SU-DHL-6 (cell line): ENCODE results near the gene EIF4EBP3.

Source experiments
- H2AFZ ChIP-seq: fragments of 200-600 bp; sonication (generic); 2 replicates; pipeline ENCODE4 v1.6.1; 2014; ENCODE audit warnings: low read depth, mild to moderate bottlenecking, moderate library complexity, mixed read lengths, antibody characterized with exemption, low read length; ENCODE audit not compliant: severe bottlenecking
- H3F3A ChIP-seq: fragments of 200-600 bp; shearing (Covaris generic); 2 replicates; pipeline ENCODE4 v1.6.0; 2016; ENCODE audit warnings: antibody characterized with exemption, mild to moderate bottlenecking; ENCODE audit not compliant: insufficient read depth
- H3K27ac ChIP-seq: fragments of 200-600 bp; sonication (generic); 2 replicates; pipeline ENCODE4 v1.5.1; 2016; ENCODE audit warnings: low read depth, mild to moderate bottlenecking, low read length, moderate library complexity, mixed read lengths
- H3K27me3 ChIP-seq: fragments of 200-600 bp; sonication (generic), shearing (Covaris generic); 2 replicates; pipeline ENCODE4 v1.6.0; 2014; ENCODE audit warnings: mild to moderate bottlenecking, low read length
- H3K36me3 ChIP-seq: fragments of 200-600 bp; sonication (generic); 2 replicates; pipeline ENCODE4 v1.6.1; 2014; ENCODE audit warnings: mild to moderate bottlenecking, low read length, mixed read lengths
- H3K4me2 ChIP-seq: fragments of 300-600, 200-600 bp; shearing (Covaris generic), sonication (generic); 2 replicates; pipeline ENCODE4 v1.6.0; 2014; ENCODE audit warnings: low read length, low read depth, mild to moderate bottlenecking; ENCODE audit not compliant: poor library complexity, severe bottlenecking
- H3K4me3 ChIP-seq: fragments of 200-600 bp; sonication (generic); 2 replicates; pipeline ENCODE4 v1.5.1; 2014; ENCODE audit warnings: antibody characterized with exemption, low read length, mild to moderate bottlenecking, mixed read lengths; ENCODE audit not compliant: insufficient read depth, poor library complexity, severe bottlenecking
- H3K79me2 ChIP-seq: fragments of 200-600 bp; sonication (generic); 2 replicates; pipeline ENCODE4 v1.6.1; 2014; ENCODE audit warnings: mild to moderate bottlenecking, low read length, moderate library complexity; ENCODE audit not compliant: insufficient read depth
- H3K9ac ChIP-seq: fragments of 200-600 bp; sonication (generic); 2 replicates; pipeline ENCODE4 v1.7.0; 2014; ENCODE audit warnings: mild to moderate bottlenecking, low read length
- H3K9me2 ChIP-seq: fragments of 200-600 bp; sonication (generic); replicated peaks from 2 replicates; pipeline ENCODE4 v1.6.1; 2014; ENCODE audit warnings: low read length; ENCODE audit not compliant: insufficient read depth
- H3K9me3 ChIP-seq: fragments of 200-600 bp; sonication (generic); 2 replicates; pipeline ENCODE4 v1.6.1; 2014; ENCODE audit warnings: low read length, mixed read lengths; ENCODE audit not compliant: insufficient read depth
- H4K20me1 ChIP-seq: fragments of 200-600 bp; sonication (generic); 2 replicates; pipeline ENCODE4 v1.6.1; 2014; ENCODE audit warnings: low read depth, mild to moderate bottlenecking, antibody characterized with exemption, low read length, moderate library complexity, mixed read lengths
- EZH2phosphoT487 ChIP-seq: fragments of 200-600 bp; sonication (generic), shearing (Covaris generic); conservative IDR thresholded peaks from 2 replicates; pipeline ENCODE4 v1.6.1; 2018; ENCODE audit warnings: mild to moderate bottlenecking, antibody characterized with exemption, low read length, moderate library complexity, mixed read lengths
- TF ChIP-seq, protein P1 (sequence below): fragments of 200-600 bp; sonication (generic); IDR thresholded peaks from one replicate; pipeline ENCODE4 v1.5.1; 2017; ENCODE audit warnings: antibody characterized with exemption, mild to moderate bottlenecking, low read length, moderate library complexity; ENCODE audit not compliant: insufficient read depth, poor library complexity, severe bottlenecking

EIF4EBP3 gene

DNA sequence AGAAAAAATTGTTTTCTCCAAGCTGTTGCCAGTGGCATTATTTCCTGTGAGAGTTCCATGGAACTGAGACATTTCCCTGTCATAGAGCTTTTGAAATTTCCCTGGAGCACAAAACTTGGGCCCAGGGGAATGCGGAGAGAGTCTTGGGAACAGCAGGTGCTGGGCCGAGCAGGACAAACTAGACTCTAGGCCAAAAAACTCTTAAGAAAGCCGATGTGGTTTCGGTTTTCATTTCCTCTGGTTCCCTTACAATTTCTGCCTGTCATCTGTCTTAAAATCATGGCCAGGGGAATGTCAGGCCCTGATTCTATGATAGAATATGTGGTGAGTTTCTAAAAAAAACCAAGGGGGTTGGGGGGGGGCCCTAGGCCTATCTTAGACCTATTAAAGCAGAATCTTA lies 21.7 kb downstream of the EIF4EBP3 start:
- Histone ChIP-seq H3K4me2 (no peak overlapping the region), H2AFZ (no peak overlapping the region), H3K27ac (no peak overlapping the region)

GRCh38 chr5:140570058-140570457 lies 22.6 kb downstream of the EIF4EBP3 start:
- H3K4me2 ChIP-seq = no peak overlapping the region

More for the DNA sequence above, 21.7 kb downstream of the EIF4EBP3 start:
- no peaks in the 10 kb centered on the region for H3K27me3 ChIP-seq
- no peak overlapping the region for H3K9ac ChIP-seq
- H3K4me3 ChIP-seq = no peak overlapping the region
- no peaks in the 10 kb centered on the region for H3F3A ChIP-seq
- no peaks in the 10 kb centered on the region for H3K9me3 ChIP-seq
- H3K9me2 ChIP-seq = no peaks in the 10 kb centered on the region
- no peaks in the 10 kb centered on the region for H3K36me3 ChIP-seq
- H4K20me1 ChIP-seq = no peaks in the 10 kb centered on the region
- no peak for TF ChIP-seq EZH2phosphoT487
- TF ChIP-seq, protein P1, sequence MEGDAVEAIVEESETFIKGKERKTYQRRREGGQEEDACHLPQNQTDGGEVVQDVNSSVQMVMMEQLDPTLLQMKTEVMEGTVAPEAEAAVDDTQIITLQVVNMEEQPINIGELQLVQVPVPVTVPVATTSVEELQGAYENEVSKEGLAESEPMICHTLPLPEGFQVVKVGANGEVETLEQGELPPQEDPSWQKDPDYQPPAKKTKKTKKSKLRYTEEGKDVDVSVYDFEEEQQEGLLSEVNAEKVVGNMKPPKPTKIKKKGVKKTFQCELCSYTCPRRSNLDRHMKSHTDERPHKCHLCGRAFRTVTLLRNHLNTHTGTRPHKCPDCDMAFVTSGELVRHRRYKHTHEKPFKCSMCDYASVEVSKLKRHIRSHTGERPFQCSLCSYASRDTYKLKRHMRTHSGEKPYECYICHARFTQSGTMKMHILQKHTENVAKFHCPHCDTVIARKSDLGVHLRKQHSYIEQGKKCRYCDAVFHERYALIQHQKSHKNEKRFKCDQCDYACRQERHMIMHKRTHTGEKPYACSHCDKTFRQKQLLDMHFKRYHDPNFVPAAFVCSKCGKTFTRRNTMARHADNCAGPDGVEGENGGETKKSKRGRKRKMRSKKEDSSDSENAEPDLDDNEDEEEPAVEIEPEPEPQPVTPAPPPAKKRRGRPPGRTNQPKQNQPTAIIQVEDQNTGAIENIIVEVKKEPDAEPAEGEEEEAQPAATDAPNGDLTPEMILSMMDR = no peak
- peaks cover 15% of the 10 kb centered on the region; the same call in 1 of the 2 replicates for H3K79me2 ChIP-seq

DNA sequence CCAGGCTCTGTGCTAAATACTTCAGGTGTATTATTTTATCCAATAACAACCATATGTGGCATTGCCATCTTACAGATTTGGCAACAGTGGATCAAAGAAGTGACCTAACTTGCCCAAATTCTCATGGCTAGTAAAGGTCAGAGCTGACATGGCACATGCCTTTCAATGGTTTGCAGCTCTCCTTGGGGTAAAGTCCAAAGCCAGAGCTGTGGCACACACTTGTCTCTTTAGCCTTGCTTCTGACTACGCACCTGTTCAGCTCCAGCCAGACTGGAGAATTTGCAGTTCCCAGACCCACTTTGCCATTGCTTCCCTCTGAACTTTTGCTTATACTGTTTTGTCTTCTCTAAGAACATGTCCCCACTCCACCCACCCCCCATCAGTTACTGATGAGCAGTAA lies 23.0 kb downstream of the EIF4EBP3 start:
- H3K9me2 ChIP-seq = no peaks in the 10 kb centered on the region
- peaks cover 8% of the 10 kb centered on the region; the same call in 1 of the 2 replicates for H3K79me2 ChIP-seq
- TF ChIP-seq EZH2phosphoT487 = no peak
- TF ChIP-seq, protein P1 = no peak
- H3K4me2 ChIP-seq = no peak overlapping the region
- H3K9me3 ChIP-seq = no peaks in the 10 kb centered on the region
- no peaks in the 10 kb centered on the region for H4K20me1 ChIP-seq
- H3K27me3 ChIP-seq = no peaks in the 10 kb centered on the region
- H3K27ac ChIP-seq = no peak overlapping the region
- H3K4me3 ChIP-seq = no peak overlapping the region
- no peaks in the 10 kb centered on the region for H3F3A ChIP-seq
- no peak overlapping the region for H3K9ac ChIP-seq
- H3K36me3 ChIP-seq = no peaks in the 10 kb centered on the region
- H2AFZ ChIP-seq = no peak overlapping the region

More at GRCh38 chr5:140570058-140570457, 22.6 kb downstream of the EIF4EBP3 start:
- no peak overlapping the region for H3K9ac ChIP-seq
- H3K27ac ChIP-seq = no peak overlapping the region
- no peaks in the 10 kb centered on the region for H3K27me3 ChIP-seq
- no peaks in the 10 kb centered on the region for H3K36me3 ChIP-seq
- TF ChIP-seq, protein P1 = no peak
- TF ChIP-seq EZH2phosphoT487 = no peak
- H4K20me1 ChIP-seq = no peaks in the 10 kb centered on the region
- no peaks in the 10 kb centered on the region for H3F3A ChIP-seq
- H3K79me2 ChIP-seq = peaks cover 13% of the 10 kb centered on the region; the same call in 1 of the 2 replicates
- no peak overlapping the region for H2AFZ ChIP-seq
- H3K9me3 ChIP-seq = no peaks in the 10 kb centered on the region
- H3K9me2 ChIP-seq = no peaks in the 10 kb centered on the region
- no peak overlapping the region for H3K4me3 ChIP-seq
